Measurements from ENCODE around the gene RCVRN.

GRCh38 chr17:9934331-9934730 lies 29.3 kb upstream of the RCVRN start:
- TF ChIP-seq PBX3 (IDR thresholded peaks at IDR 0.05) (no peak), CHD2 (IDR thresholded peaks at IDR 0.05; ENCODE audit: low read length, partially characterized antibody) (no peak)
